Trophoblast cell (in vitro differentiated cells and primary cell): ENCODE results near the gene COL13A1.

Source experiments
- DNase-seq, 2 donors: peaks; one replicate each; pipeline ENCODE4 v3.0.0-alpha.2; 2016
- H2AFZ ChIP-seq: 2 replicates; pipeline ENCODE4 v1.6.1; 2013; ENCODE audit warnings: low read length, moderate library complexity, mild to moderate bottlenecking; ENCODE audit not compliant: insufficient read depth, poor library complexity
- H2AK5ac ChIP-seq: 2 replicates; pipeline ENCODE4 v1.6.1; 2013; ENCODE audit warnings: mild to moderate bottlenecking, low read length
- H2BK120ac ChIP-seq: 2 replicates; pipeline ENCODE4 v1.6.1; 2013; ENCODE audit warnings: low read length, mild to moderate bottlenecking, moderate library complexity; ENCODE audit not compliant: insufficient read depth, poor library complexity
- H2BK12ac ChIP-seq: 2 replicates; pipeline ENCODE4 v1.6.1; 2013; ENCODE audit warnings: mild to moderate bottlenecking, low read length, moderate library complexity
- H2BK5ac ChIP-seq: 2 replicates; pipeline ENCODE4 v1.6.1; 2013; ENCODE audit warnings: low read length, low read depth, moderate library complexity, mild to moderate bottlenecking; ENCODE audit not compliant: poor library complexity
- H3K14ac ChIP-seq: 2 replicates; pipeline ENCODE4 v1.6.1; 2013; ENCODE audit warnings: mild to moderate bottlenecking, low read length
- H3K18ac ChIP-seq: 2 replicates; pipeline ENCODE4 v1.6.1; 2013; ENCODE audit warnings: mild to moderate bottlenecking, low read length
- H3K23ac ChIP-seq: 2 replicates; pipeline ENCODE4 v1.6.1; 2013; ENCODE audit warnings: low read length
- H3K27ac ChIP-seq: 2 replicates; pipeline ENCODE4 v1.5.1; 2013; ENCODE audit warnings: low read depth, mild to moderate bottlenecking, inconsistent platforms, low read length, moderate library complexity
- H3K27me3 ChIP-seq: 2 replicates; pipeline ENCODE4 v1.6.1; 2013; ENCODE audit warnings: inconsistent platforms, mild to moderate bottlenecking, low read length, moderate library complexity; ENCODE audit not compliant: insufficient read depth
- H3K36me3 ChIP-seq, 2 experiments: 1 replicate in 1 of 2; 2 replicates in 1 of 2; pipeline ENCODE4 v1.6.1; 2013; ENCODE audit warnings: low read length in 2 of 2, mild to moderate bottlenecking in 2 of 2, moderate library complexity in 1 of 2; ENCODE audit not compliant: insufficient read depth in 2 of 2, control insufficient read depth in 1 of 2
- H3K4ac ChIP-seq: 2 replicates; pipeline ENCODE4 v1.6.1; 2013; ENCODE audit warnings: low read depth, mild to moderate bottlenecking, low read length, moderate library complexity
- H3K4me1 ChIP-seq, 2 experiments: 1 replicate in 1 of 2; 2 replicates in 1 of 2; pipeline ENCODE4 v1.6.1; 2013; ENCODE audit warnings: low read length in 2 of 2, mild to moderate bottlenecking in 2 of 2, moderate library complexity in 1 of 2; ENCODE audit not compliant: insufficient read depth in 2 of 2, control insufficient read depth in 1 of 2
- H3K4me2 ChIP-seq: 2 replicates; pipeline ENCODE4 v1.6.1; 2013; ENCODE audit warnings: inconsistent platforms, mild to moderate bottlenecking, low read length, moderate library complexity
- H3K4me3 ChIP-seq: 2 replicates; pipeline ENCODE4 v1.5.1; 2013; ENCODE audit warnings: mild to moderate bottlenecking, low read depth, low read length, inconsistent platforms
- H3K79me1 ChIP-seq: one replicate; pipeline ENCODE4 v1.6.1; 2013; ENCODE audit warnings: low read length
- H3K79me2 ChIP-seq: 2 replicates; pipeline ENCODE4 v1.6.1; 2013; ENCODE audit warnings: low read length, mild to moderate bottlenecking; ENCODE audit not compliant: control insufficient read depth, insufficient read depth, poor library complexity
- H3K9ac ChIP-seq: 2 replicates; pipeline ENCODE4 v1.6.1; 2013; ENCODE audit warnings: mild to moderate bottlenecking, low read length
- H3K9me3 ChIP-seq: 2 replicates; pipeline ENCODE4 v1.6.1; 2013; ENCODE audit warnings: low read depth, mild to moderate bottlenecking, control low read depth, inconsistent platforms, low read length; ENCODE audit not compliant: insufficient read depth
- H4K12ac ChIP-seq: 2 replicates; pipeline ENCODE4 v1.6.1; 2013; ENCODE audit warnings: low read depth, mild to moderate bottlenecking, low read length, moderate library complexity
- H4K8ac ChIP-seq: 2 replicates; pipeline ENCODE4 v1.6.1; 2013; ENCODE audit warnings: low read depth, mild to moderate bottlenecking, low read length, moderate library complexity
- H4K91ac ChIP-seq: one replicate; pipeline ENCODE4 v1.6.1; 2013; ENCODE audit warnings: low read depth, mild to moderate bottlenecking, low read length, moderate library complexity
- WGBS: extraction: QIAGEN DNeasy Blood & Tissue Kit; methylation state at CpG from one replicate; pipeline ENCODE4 v1.1.7; 2013; ENCODE audit warnings: missing lambda C conversion rate; ENCODE audit not compliant: insufficient read length, insufficient coverage; ENCODE audit errors: extremely low coverage; 5-methylcytosine and 5-hydroxymethylcytosine counted together

Gene COL13A1

GRCh38 chr10:69860271-69860670, 58.6 kb downstream of the COL13A1 start:
- Histone ChIP-seq H3K4me3 (no peak overlapping the region), H3K36me3 (no peaks in the 10 kb centered on the region)
- WGBS: no CpG with 5 or more reads among the region's 9 CpGs

GRCh38 chr10:69861251-69862240, 59.8 kb downstream of the COL13A1 start:
- no peak overlapping the region for H3K4me3 ChIP-seq
- no peak overlapping the region for H3K27ac ChIP-seq
- no peaks in the 10 kb centered on the region for H3K27me3 ChIP-seq
- H3K18ac ChIP-seq: no peak overlapping the region
- peak in 1 of 2 donors; percentile 17 for DNase-seq
- H3K23ac ChIP-seq: no peak overlapping the region
- H3K4me2 ChIP-seq: no peak overlapping the region
- H4K91ac ChIP-seq: no peak overlapping the region
- no peak overlapping the region for H2AFZ ChIP-seq
- peaks cover 0 to 3% of the 10 kb centered on the region in 2 experiments for H3K4me1 ChIP-seq
- H4K12ac ChIP-seq: no peak overlapping the region
- WGBS: no CpG with 5 or more reads among the region's 7 CpGs
- H3K36me3 ChIP-seq: no peaks in the 10 kb centered on the region
- no peaks in the 10 kb centered on the region for H3K79me2 ChIP-seq
- H3K4ac ChIP-seq: no peak overlapping the region
- H3K79me1 ChIP-seq: no peaks in the 10 kb centered on the region
- no peak overlapping the region for H2BK5ac ChIP-seq
- no peak overlapping the region for H4K8ac ChIP-seq
- no peak overlapping the region for H2BK120ac ChIP-seq
- H3K9me3 ChIP-seq: no peaks in the 10 kb centered on the region
- H3K14ac ChIP-seq: no peak overlapping the region
- H3K9ac ChIP-seq: no peak overlapping the region
- H2BK12ac ChIP-seq: no peak overlapping the region
- H2AK5ac ChIP-seq: no peak overlapping the region

More at GRCh38 chr10:69860271-69860670, 58.6 kb downstream of the COL13A1 start:
- Histone ChIP-seq H2BK120ac (no peak overlapping the region), H4K12ac (no peak overlapping the region), H3K79me2 (no peaks in the 10 kb centered on the region), H3K27ac (no peak overlapping the region), H3K4ac (no peak overlapping the region), H2BK5ac (no peak overlapping the region), H3K27me3 (no peaks in the 10 kb centered on the region), H3K14ac (no peak overlapping the region), H3K4me2 (no peak overlapping the region), H3K9me3 (no peaks in the 10 kb centered on the region), H3K23ac (no peak overlapping the region), H2AK5ac (no peak overlapping the region), H4K8ac (no peak overlapping the region), H4K91ac (no peak overlapping the region), H2BK12ac (no peak overlapping the region), H3K4me1 (peaks cover 0 to 3% of the 10 kb centered on the region in 2 experiments), H3K18ac (no peak overlapping the region), H3K9ac (no peak overlapping the region), H2AFZ (no peak overlapping the region), H3K79me1 (no peaks in the 10 kb centered on the region)
- DNase-seq: no peak

GRCh38 chr10:69862882-69863530, 61.3 kb downstream of the COL13A1 start:
- H2BK12ac ChIP-seq: no peak overlapping the region
- no peaks in the 10 kb centered on the region for H3K36me3 ChIP-seq
- H3K4me2 ChIP-seq: no peak overlapping the region
- no peak overlapping the region for H3K4me3 ChIP-seq
- no peak overlapping the region for H3K4ac ChIP-seq
- no peak overlapping the region for H4K12ac ChIP-seq
- no peak overlapping the region for H3K14ac ChIP-seq
- H3K9ac ChIP-seq: no peak overlapping the region
- no peaks in the 10 kb centered on the region for H3K9me3 ChIP-seq
- no peak overlapping the region for H2AFZ ChIP-seq
- H3K27me3 ChIP-seq: no peaks in the 10 kb centered on the region
- H2BK5ac ChIP-seq: no peak overlapping the region
- H2BK120ac ChIP-seq: no peak overlapping the region
- no peak overlapping the region for H3K18ac ChIP-seq
- no peak overlapping the region for H4K91ac ChIP-seq
- peaks cover 0 to 3% of the 10 kb centered on the region in 2 experiments for H3K4me1 ChIP-seq
- no peaks in the 10 kb centered on the region for H3K79me1 ChIP-seq
- no peak for DNase-seq
- H2AK5ac ChIP-seq: no peak overlapping the region
- H3K23ac ChIP-seq: no peak overlapping the region
- H3K79me2 ChIP-seq: no peaks in the 10 kb centered on the region
- H4K8ac ChIP-seq: no peak overlapping the region
- no peak overlapping the region for H3K27ac ChIP-seq
- WGBS: no CpG with 5 or more reads among the region's 16 CpGs

- Histone ChIP-seq H4K91ac (no peak overlapping the region), H4K8ac (no peak overlapping the region), H2AFZ (no peak overlapping the region), H3K23ac (no peak overlapping the region), H3K9me3 (no peaks in the 10 kb centered on the region), H2BK12ac (no peak overlapping the region), H3K4me2 (no peak overlapping the region), H3K9ac (no peak overlapping the region), H3K4me1 (peaks cover 0 to 3% of the 10 kb centered on the region in 2 experiments), H2BK5ac (no peak overlapping the region), H3K14ac (no peak overlapping the region), H2AK5ac (no peak overlapping the region), H3K27ac (no peak overlapping the region), H3K79me2 (no peaks in the 10 kb centered on the region), H3K36me3 (no peaks in the 10 kb centered on the region), H3K27me3 (no peaks in the 10 kb centered on the region), H3K18ac (no peak overlapping the region), H3K4me3 (no peak overlapping the region), H3K4ac (no peak overlapping the region), H2BK120ac (no peak overlapping the region), H4K12ac (no peak overlapping the region), H3K79me1 (no peaks in the 10 kb centered on the region)
- WGBS: no CpG with 5 or more reads among the region's 5 CpGs
- DNase-seq: no peak
Observed at GRCh38 chr10:69863580-69863979, 61.9 kb downstream of the COL13A1 start.
